Transverse colon (tissue), 4 donors: ENCODE results near the gene STK24. TPM values are rescaled to one million over a fixed set of nuclear protein-coding genes. Genes with fewer than 3 reads are reported as not detected.
"Not testable (repeated sequence)": the region's sequence is repeated elsewhere in the genome, so short reads cannot be mapped to it uniquely, and the experiment has no call there.

ENCODE experiments used
- DNase-seq: peaks from one replicate; pipeline ENCODE4 v3.0.0-alpha.2; 2019
- H3K27ac ChIP-seq, 4 donors: fragments of 200-600 bp; sonication (generic); 2 replicates each; pipeline ENCODE4 v1.5.1; 2016 to 2018; ENCODE audit warnings: inconsistent platforms in 4 of 4
- H3K27me3 ChIP-seq: fragments of 200-600 bp; sonication (generic); 2 replicates; pipeline ENCODE4 v1.5.1; 2017; ENCODE audit warnings: inconsistent platforms
- H3K36me3 ChIP-seq, 4 donors: fragments of 200-600 bp; sonication (generic); 2 replicates each; pipeline ENCODE4 v1.5.1; 2017 to 2019; ENCODE audit warnings: inconsistent platforms in 4 of 4
- H3K4me1 ChIP-seq, 4 donors: fragments of 200-600 bp; sonication (generic); 2 replicates each; pipeline ENCODE4 v1.5.1; 2017 to 2020; ENCODE audit warnings: inconsistent platforms in 4 of 4
- H3K4me3 ChIP-seq, 4 donors: fragments of 200-600 bp; sonication (generic); 1 replicate in 1 of 4; 2 replicates in 3 of 4; pipeline versions ENCODE4 v1.5.1 to v1.6.1; 2017 to 2019; ENCODE audit warnings: inconsistent platforms in 4 of 4
- H3K9me3 ChIP-seq, 2 donors: fragments of 200-600 bp; sonication (generic); 2 replicates each; pipeline ENCODE4 v1.5.1; 2017 to 2019; ENCODE audit warnings: inconsistent platforms in 2 of 2
- CTCF ChIP-seq, 5 experiments: fragments of 200-600 bp in 3 of 5; fragments of 450-650 bp in 2 of 5; sonication (generic) in 3 of 5; IDR thresholded peaks; 1 replicate in 2 of 5; 2 replicates in 3 of 5; pipeline ENCODE4 v1.5.1; 2016 to 2017; ENCODE audit warnings: antibody characterized with exemption in 5 of 5, inconsistent platforms in 3 of 5, mild to moderate bottlenecking in 2 of 5, moderate library complexity in 1 of 5
- EP300 ChIP-seq: sonication (generic); formaldehyde crosslinking; IDR thresholded peaks from one replicate; pipeline ENCODE4 v1.6.1; 2017; ENCODE audit warnings: antibody characterized with exemption, low read depth
- POLR2A ChIP-seq: fragments of 450-650 bp; IDR thresholded peaks from one replicate; pipeline ENCODE4 v1.6.1; 2016; ENCODE audit warnings: antibody characterized with exemption, mild to moderate bottlenecking, moderate library complexity
- POLR2AphosphoS5 ChIP-seq, 3 donors: sonication (generic); formaldehyde crosslinking; IDR thresholded peaks; one replicate each; pipeline ENCODE4 v1.6.1; 2016; ENCODE audit warnings: antibody characterized with exemption in 3 of 3
- WGBS, 2 donors: methylation state at CpG; one replicate each; pipeline ENCODE4 v1.1.5; 2018; ENCODE audit warnings: low coverage in 1 of 2; 5-methylcytosine and 5-hydroxymethylcytosine counted together
- in situ Hi-C, 4 donors: fragments of 200-750 bp; cut with MboI; loops; one replicate each; pipeline versions ENCODE4 v1.15.0 to v1.15.1; 2017; ENCODE audit warnings: low sequenced_read_pairs in 3 of 4, low pct_ligation_motif_present in 1 of 4, low pct_unique_long_range_greater_than_20kb in 1 of 4
- intact Hi-C: fragments of 100-400 bp; cut with DNase I; formaldehyde crosslinking; loops from one replicate; pipeline ENCODE4 v1.15.1; 2023; ENCODE audit warnings: low total_unique reads
- total RNA-seq, 4 donors: library from RNA; depleted of rRNA; stranded (reverse); fragments of >200 nt; gene quantifications; one replicate each; pipeline ENCODE4 v1.1.0, GENCODE V29; 2016

STK24 gene
- total RNA-seq, 4 donors from 2014 or later: 87.2 to 152 (median 131) TPM

GRCh38 chr13:98619556-98619955, 42.6 kb upstream of the STK24 start:
- TF ChIP-seq POLR2AphosphoS5 (IDR thresholded peaks at IDR 0.05) (no peak), CTCF (IDR thresholded peaks at IDR 0.05) (no peak)
- H3K36me3 ChIP-seq: no peaks in the 10 kb centered on the region

GRCh38 chr13:98615595-98615994, 38.7 kb upstream of the STK24 start:
- H3K4me1 ChIP-seq, in situ Hi-C loops, H3K27me3 ChIP-seq, H3K9me3 ChIP-seq, H3K4me3 ChIP-seq, H3K36me3 ChIP-seq, intact Hi-C loops, H3K27ac ChIP-seq, DNase-seq: not testable (repeated sequence)
- WGBS, 2 donors: 92% methylated on average over 2 of the region's 2 CpGs; no CpG with 5 or more reads in 1 of the 2 donors

More at GRCh38 chr13:98619556-98619955, 42.6 kb upstream of the STK24 start:
- Histone ChIP-seq H3K9me3 (no peaks in the 10 kb centered on the region), H3K4me1 (no peaks in the 10 kb centered on the region), H3K27me3 (no peaks in the 10 kb centered on the region), H3K27ac (no peak overlapping the region), H3K4me3 (no peak overlapping the region)
- DNase-seq: no peak
- WGBS, 2 donors: 93 to 94% methylated on average over 3 of the region's 3 CpGs
- in situ Hi-C loops (no loop called here), intact Hi-C loops (no loop called here)

GRCh38 chr13:98613591-98613990, 36.7 kb upstream of the STK24 start:
- WGBS, 2 donors: 69 to 83% methylated on average over 1 of the region's 1 CpG
- Histone ChIP-seq H3K4me3 (no peak overlapping the region), H3K4me1 (no peaks in the 10 kb centered on the region), H3K36me3 (no peaks in the 10 kb centered on the region), H3K27ac (no peak overlapping the region), H3K9me3 (no peaks in the 10 kb centered on the region), H3K27me3 (no peaks in the 10 kb centered on the region)
- in situ Hi-C loops: no loop called here
- no peak for DNase-seq
- TF ChIP-seq EP300: no peak
- TF ChIP-seq CTCF (IDR thresholded peaks at IDR 0.05): no peak
- TF ChIP-seq POLR2A: no peak
- TF ChIP-seq POLR2AphosphoS5 (IDR thresholded peaks at IDR 0.05): no peak
- intact Hi-C loops: no loop called here

GRCh38 chr13:98609756-98610155, 32.8 kb upstream of the STK24 start:
- no peaks in the 10 kb centered on the region for H3K27me3 ChIP-seq
- no peak overlapping the region for H3K27ac ChIP-seq
- no peaks in the 10 kb centered on the region for H3K4me1 ChIP-seq
- H3K9me3 ChIP-seq: no peaks in the 10 kb centered on the region
- TF ChIP-seq CTCF (IDR thresholded peaks at IDR 0.05) (no peak), POLR2AphosphoS5 (IDR thresholded peaks at IDR 0.05) (no peak), POLR2A (no peak), EP300 (no peak)
- intact Hi-C loops: no loop called here
- DNase-seq: no peak
- in situ Hi-C loops: no loop called here
- 74 to 87% methylated on average over 5 of the region's 5 CpGs for WGBS, 2 donors
- H3K36me3 ChIP-seq: no peaks in the 10 kb centered on the region
- H3K4me3 ChIP-seq: no peak overlapping the region

GRCh38 chr13:98606296-98606695, 29.4 kb upstream of the STK24 start:
- TF ChIP-seq CTCF (IDR thresholded peaks at IDR 0.05) (no peak), EP300 (no peak), POLR2A (no peak), POLR2AphosphoS5 (IDR thresholded peaks at IDR 0.05) (no peak)
- Histone ChIP-seq H3K27ac (no peak overlapping the region), H3K4me3 (no peak overlapping the region), H3K9me3 (no peaks in the 10 kb centered on the region), H3K36me3 (no peaks in the 10 kb centered on the region), H3K27me3 (no peaks in the 10 kb centered on the region), H3K4me1 (no peaks in the 10 kb centered on the region)
- no peak for DNase-seq
- WGBS, 2 donors: 46 to 50% methylated on average over 3 to 5 of the region's 5 CpGs
- intact Hi-C loops: no loop called here
- in situ Hi-C loops: no loop called here
